HG03108 (cell line): ENCODE data around the gene ANLN.
"Not testable (repeated sequence)": the region's sequence is repeated elsewhere in the genome, so short reads cannot be mapped to it uniquely, and the experiment has no call there.

Source experiments
- ATAC-seq: cut with Tn5 transposase; IDR thresholded peaks from one replicate; pipeline ENCODE4 v1.9.1; 2021; ENCODE audit warnings: moderate library complexity; ENCODE audit not compliant: unreplicated experiment

Gene ANLN

DNA sequence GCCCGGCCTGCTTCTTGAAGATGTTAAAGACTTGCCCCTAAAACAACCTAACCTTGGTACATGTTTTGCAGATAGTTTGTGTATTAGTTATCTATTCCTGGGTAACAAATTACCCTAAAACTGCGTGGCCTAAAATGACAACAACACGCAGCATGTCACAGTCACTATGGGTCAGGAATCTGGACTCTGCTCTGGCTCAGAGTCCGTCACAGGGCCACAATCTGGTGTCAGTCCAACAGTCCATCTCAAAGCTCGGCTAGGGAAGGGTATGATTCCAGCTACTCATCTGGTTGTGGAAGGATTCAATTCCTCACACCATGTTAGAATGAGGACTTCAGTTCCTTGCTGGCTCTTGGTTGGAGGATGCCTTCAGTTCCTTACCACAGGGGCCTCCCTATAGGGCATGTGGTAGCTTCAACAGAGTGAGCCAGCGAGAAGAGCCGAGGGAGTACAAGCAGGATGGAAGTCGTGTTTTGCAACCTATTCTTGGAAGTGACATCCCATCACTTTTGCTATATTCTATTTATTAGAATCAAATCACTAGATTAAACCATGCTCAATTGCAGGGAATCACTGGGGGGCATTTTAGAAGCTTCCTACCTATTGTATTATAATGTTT, 71.3 kb downstream of the ANLN start:
- no peak for ATAC-seq

GRCh38 chr7:36462551-36463137, 73.0 kb downstream of the ANLN start:
- ATAC-seq, result no peak

- ATAC-seq, result no peak
Observed at GRCh38 chr7:36464271-36464670, 74.6 kb downstream of the ANLN start.

GRCh38 chr7:36466001-36466400, 76.3 kb downstream of the ANLN start:
- not testable (repeated sequence) for ATAC-seq

DNA sequence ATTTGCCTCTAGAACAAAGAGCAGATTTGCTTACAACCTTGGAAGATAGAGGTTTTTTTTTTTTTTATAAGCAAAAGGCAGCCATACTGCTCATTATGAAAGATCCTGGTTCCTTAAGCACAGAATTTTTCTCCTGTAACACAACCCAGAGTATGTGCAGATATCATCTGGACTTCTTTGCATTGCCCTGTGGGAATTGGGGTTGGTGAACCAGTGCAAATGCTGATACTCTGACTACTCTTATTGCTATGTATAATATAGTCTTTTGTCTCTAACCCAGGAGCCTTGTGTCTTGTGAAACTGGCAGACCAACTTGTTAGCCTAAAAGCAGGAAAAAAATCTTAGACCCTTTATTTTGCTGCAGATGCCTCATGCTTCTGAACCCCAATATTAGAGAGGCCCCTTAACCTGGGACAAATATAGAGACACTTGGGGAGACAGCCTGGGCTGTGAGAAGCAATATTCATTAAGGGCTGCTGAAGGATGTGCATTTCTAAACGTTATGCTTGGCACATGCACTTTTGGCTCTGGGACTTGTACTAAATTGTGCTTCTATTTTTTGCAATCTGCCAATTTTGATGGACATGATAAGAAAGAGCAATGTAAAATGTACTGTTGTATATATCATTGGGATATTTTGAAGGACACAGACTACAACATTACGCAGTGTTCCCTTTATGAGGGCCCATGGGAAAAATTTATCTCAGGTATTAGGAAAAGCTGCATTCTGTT, 78.9 kb downstream of the ANLN start:
- no peak for ATAC-seq

DNA sequence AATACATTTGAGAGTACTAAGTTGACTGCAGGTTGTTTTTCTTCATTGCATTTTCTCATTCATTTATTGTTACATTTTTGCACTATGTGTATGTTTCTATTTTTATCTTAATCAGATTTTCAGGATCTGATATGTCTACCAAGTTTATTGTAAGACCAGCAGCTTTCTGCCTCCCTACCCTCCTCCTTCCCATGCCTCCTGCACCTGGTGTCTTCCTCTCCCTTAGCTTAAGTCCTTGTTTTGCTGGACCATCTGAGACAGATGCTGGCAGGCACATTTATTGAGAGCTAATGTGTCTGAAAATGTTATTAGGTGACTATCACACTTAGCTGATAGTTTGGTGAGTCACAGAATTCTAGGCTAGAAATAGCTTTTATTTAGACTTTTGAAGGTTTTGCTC, 79.6 kb downstream of the ANLN start:
- ATAC-seq, result no peak

DNA sequence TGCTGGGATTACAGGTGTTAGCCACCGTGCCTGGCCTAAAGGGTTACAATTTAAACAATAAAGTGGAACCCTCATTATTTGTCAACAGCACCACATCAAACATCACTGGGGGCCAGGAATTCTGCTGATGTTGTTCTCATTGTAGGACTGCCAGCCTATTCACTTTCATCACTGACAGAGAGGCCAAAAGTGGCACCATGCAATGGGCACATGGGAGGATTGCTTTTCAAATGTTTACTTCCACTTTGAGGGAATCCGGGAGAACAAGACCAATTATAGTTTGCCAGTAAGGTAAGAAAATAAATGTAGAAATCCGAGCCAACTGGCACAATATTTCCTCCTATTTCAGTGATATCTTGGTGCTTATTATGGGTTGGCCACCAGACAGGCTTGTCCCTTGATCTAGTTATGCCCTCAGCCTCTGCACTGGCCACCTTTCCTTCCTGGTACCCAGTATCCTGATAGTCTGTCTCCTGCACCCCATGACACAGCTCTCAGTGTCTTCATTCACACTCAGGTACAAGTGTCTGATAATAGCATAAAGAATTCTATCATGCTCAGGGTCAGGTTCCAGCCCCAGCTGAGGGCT, 82.6 kb downstream of the ANLN start:
- ATAC-seq, result no peak

DNA sequence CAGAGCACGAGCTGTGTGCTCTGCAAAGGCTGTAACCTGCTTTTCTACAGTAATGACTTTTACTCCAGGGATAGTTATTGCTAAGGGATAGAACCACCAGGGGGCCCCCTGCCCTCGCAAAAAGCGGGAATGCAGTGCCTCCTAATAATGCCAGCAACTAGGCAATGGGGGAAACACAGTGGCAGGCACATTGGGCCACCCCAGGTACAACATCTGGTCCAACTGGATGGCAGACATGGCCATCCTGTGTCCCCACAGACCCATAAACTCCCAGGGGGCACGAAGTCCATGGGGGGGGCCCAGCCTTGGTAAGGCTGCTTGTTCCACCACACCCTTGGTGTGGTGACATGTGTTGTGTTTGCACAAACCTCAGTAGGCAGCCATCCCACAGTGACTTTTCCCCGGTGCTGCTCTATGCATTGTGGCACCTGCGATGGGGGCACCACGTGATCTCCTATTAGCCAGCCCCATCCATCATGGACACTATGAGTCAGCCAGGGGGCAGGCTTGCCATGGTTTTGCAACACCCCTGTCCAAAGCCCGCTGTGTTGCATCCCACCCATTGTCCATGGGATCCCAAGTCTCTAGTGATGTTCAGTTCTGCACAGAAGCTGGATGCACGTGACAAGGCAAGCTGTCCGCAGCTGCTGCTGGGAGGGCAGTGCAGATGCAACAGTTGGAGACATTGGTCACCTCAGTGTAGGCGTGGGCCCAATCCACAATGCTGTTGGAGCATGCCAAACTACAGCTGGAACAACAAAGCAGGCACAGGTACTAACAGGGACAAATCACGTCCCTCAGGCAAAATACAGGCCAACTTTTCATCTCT, 84.0 kb downstream of the ANLN start:
- no peak for ATAC-seq

GRCh38 chr7:36474283-36475010, 84.8 kb downstream of the ANLN start:
- no peak for ATAC-seq

- ATAC-seq, result no peak
Observed at GRCh38 chr7:36475011-36475342, 85.3 kb downstream of the ANLN start.

DNA sequence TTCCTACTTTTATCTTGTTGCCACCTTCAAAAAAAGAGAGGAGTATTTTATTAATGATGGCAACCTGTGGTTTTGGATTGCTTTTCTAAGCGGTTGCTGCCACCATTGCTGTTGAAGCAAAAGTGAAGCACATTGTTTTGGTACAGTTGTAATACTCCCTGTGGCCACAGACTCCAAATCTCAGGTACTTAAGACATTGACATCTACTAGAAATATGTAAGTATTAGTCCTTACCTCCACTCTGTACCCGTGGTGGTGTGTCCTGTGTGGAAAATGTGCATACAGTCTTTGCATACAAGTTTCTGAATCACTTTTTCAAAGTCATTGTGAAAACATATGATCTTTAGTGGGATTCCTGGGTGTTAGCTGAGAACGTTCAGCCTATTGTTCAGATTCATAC, 85.7 kb downstream of the ANLN start:
- ATAC-seq, result no peak

DNA sequence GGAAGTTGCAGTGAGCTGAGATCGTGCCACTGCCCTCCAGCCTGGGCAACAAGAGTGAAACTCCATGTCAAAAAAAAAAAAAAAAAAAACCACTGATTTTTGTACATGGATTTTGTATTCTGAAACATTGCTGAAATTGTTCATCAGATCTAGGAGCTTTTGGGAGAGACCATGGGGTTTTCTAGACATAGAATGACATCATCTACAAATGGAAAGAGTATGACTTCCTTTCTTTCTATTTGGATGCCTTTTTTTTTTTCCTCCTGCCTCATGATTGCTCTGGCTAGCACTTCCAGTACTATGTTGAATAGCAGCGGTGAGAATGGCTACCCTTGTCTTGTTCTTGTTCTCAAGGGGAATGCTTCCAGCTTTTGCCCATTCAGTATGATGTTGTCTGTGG, 89.1 kb downstream of the ANLN start:
- ATAC-seq, result no peak

DNA sequence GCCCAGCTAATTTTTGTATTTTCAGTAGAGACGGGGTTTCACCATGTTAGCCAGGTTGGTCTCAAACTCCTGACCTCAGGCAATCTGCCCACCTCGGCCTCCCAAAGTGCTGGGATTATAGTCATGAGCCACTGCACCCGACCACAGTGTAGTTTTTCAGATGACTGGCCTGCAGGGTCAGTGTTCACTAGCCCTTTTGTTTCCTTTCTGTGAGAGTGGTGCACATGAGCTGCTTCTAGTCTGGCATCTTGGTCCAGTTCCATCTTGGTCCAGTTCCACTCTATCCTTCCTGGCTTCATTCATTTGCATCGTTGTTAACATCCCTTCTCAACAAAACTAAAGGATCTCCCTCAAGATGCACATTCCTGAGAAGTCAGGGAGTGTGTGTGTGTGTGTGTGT, 94.2 kb downstream of the ANLN start:
- ATAC-seq, result not testable (repeated sequence)

DNA sequence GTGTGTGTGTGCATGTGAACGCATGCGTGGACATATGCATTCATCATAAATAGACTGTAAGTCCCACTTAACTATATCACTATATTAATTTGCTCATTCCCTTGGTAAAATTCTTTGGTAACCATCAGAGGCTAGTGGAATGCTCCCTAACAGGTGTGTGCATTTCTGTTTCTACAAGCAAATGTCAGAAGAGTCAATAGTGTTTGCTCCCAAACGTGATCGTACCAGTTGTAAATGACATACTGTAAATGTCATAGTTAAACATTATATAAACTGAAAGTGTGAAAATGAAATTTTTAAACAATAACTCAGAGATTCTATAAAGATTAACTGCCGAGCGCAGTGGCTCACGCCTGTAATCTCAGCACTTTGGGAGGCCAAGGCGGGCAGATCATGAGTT, 94.6 kb downstream of the ANLN start:
- no peak for ATAC-seq

- no peak for ATAC-seq
Observed at GRCh38 chr7:36486336-36486735, 96.7 kb downstream of the ANLN start.

DNA sequence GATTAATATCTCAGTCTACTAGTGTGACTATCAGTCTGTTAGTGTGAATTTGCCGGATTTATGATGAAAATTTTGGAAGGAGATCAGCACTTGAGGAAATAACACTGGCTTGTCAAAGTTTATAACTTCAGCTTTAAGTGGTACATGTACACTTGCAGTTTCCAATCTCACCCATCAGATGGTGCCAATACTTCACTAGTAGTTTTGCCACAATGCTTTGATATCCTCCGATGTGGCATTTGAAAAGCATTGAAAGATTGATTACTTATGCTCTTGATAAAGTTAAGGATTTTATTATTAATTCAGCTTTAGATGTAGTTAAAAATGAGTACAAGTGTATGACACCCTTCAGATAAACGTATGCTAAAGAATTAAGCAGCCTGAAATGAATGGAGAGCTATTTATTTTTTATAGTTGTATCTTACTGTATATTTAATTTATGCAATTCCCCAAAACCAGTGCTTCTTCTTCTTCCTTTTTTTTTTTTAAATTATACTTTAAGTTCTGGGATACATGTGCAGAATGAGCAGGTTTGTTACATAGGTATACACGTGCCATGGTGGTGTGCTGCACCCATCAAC, 98.2 kb downstream of the ANLN start:
- no peak for ATAC-seq

DNA sequence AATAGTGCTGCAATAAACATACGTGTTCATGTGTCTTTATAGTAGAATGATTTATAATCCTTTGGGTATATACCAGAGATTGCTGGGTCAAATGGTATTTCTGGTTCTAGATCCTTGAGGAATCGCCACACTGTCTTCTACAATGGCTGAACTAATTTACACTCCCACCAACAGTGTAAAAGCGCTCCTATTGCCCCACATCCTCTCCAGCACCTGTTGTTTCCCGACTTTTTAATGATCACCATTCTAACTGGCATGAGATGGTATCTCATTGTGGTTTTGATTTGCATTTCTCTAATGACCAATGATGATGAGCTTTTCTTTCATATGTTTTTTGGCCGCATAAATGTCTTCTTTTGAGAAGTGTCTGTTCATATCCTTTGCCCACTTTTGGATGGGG, 99.0 kb downstream of the ANLN start:
- not testable (repeated sequence) for ATAC-seq

- ATAC-seq, result no peak
Observed at GRCh38 chr7:36490419-36490830, 100.8 kb downstream of the ANLN start.

- ATAC-seq, result no peak
Observed at GRCh38 chr7:36491317-36491716, 101.7 kb downstream of the ANLN start.

GRCh38 chr7:36496576-36496975, 106.9 kb downstream of the ANLN start:
- no peak for ATAC-seq
